Stimulated activated CD4-positive, alpha-beta T cell treated with anti-CD3 and anti-CD28 coated beads, TNF-alpha, amount 100 ng/mL, for 24 hours (primary cell): ENCODE results near the gene MPL.

Source experiments
- DNase-seq, 3 experiments: peaks; one replicate each; pipeline ENCODE4 v3.0.0-alpha.2; 2020; ENCODE audit warnings: low read depth in 3 of 3

MPL gene

GRCh38 chr1:43337588-43337987, at the start of gene MPL:
MPL (plus strand) TSS chr1:43337818; CDS start chr1:43337849, 31 bp downstream.
- DNase-seq = no peak

DNA sequence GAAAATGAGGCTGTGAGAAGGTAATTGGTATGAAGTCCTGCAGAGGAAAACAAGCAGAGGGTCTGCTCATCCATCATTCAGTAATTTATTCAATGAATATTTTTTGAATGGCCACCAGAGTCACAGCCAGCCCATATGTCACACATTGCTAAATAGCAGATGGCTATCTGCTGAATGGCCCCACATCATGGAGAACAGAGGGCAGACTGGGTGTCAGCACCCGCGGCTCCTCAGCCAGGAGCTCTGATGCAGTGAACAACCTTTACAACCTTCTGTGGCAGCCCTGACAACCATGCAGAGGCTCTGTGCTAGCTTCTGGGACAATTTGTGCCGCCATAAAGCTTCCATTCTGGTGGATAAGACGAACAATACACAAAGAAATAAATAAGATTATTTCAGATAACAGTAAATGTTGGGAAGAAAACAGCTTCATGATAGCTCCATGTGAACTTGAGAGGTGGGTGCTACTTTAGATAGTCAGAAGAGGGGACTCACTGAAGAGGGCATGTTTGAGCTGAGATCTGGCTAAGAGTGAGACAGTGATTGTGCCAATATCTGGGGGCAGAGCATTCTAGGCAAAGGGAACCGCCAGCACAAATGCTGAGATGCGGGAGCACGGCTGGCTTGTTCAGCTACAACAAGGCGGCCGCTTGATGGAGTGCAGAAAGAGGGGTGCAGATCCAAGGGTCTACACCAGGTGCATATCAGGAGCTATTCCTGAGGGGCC, 49.4 kb upstream of the MPL start:
- no peak for DNase-seq

DNA sequence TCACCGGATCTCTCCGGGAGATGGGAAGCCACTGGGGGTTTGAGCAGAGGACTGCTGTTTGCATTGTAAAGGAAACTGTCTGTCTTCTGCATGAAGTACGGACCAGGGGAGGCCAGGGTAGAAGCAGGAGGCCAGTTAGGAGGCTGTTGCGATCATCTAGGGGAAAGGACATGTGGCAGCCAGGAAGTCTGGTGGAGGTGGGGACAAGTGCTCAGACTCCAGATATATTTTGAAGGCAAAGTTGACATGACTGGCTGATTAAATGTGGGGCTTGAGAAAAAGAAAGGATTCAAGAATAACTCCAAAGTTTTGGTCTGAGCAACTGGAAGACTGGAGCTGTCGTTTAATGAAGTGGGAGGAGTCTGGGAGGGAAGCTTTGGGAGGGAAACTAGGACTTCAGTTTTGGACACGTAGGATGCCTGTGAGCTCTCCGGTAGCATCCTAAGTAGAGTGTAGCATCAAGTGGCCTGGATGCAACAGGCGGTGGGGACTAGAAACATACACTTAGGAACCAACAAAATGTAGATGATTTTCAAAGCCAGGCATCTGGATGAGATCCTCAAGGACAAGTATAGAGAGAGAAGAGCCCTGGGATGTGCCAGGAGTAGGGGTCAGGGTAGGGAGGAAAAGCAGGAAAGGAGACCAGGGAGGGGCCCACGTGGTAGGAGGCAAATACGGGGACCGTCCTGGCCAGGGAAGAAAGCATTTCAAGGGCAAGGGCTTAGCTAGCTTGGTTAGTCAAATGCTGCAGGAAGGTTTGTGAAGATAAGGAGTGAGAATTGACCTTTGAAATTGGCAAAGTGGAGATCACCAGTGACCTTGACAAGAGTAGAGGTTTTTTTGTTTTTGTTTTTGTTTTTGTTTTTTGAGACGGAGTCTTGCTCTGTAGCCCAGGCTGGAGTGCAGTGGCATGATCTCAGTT, 48.6 kb upstream of the MPL start:
- no peak for DNase-seq

GRCh38 chr1:43292216-43292615, 45.4 kb upstream of the MPL start:
- no peak for DNase-seq

DNA sequence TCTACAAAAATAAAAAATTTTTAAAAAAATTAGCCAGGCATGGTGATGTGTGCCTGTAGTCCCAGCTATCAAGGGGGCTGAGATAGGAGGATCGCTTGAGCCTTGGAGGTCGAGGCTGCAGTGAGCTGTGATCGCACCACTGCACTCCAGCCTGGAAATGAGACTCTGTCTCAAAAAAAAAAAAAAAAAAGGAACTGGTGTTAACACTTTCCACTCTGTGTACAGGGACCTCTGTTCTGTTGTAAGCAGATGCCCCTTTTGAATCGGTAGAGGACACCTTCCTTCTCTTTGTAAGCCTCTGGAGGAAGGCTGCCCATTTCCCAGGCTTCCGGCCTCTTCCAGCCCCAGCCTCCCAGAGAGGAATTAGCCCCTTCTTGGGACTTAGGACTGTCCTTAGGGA, 44.9 kb upstream of the MPL start:
- DNase-seq = no peak

DNA sequence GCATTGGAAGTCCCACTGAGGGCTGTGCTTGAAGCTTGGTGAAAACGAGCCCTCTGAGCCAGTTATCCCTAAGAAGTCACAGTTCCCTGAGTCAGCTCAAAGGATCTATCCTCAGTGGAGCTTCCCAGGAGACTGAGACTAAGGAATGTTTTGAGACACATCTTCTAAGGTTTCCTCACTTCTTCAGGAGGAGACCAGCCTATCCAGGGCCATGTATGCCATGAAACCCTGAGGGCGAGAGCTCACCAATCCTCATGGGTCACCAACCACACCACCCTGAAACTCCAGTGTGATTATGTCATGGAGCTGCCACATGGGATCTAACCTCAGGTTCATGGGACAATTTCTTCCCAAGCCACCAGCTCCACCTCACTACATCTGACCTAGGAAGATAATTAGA, 44.4 kb upstream of the MPL start:
- no peak for DNase-seq

GRCh38 chr1:43293896-43294760, 43.5 kb upstream of the MPL start:
- no peak for DNase-seq

DNA sequence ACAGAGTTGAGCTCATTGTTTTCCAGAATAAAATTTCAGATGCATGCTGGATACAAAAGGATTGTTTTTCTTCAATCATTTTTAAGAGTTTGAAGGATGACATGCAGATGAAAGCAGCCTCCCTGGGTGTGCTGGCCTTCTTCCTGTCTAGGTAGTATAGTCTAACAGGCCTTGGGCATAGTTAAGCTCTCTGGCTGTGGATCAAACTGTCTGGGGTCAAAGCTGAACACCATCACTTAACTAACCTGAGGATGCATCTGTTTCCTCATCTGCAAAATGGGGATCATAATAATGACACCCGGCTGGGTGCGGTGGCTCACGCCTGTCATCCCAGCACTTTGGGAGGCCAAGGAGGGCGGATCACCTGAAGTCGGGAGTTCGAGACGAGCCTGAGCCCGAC, 42.9 kb upstream of the MPL start:
- no peak for DNase-seq

DNA sequence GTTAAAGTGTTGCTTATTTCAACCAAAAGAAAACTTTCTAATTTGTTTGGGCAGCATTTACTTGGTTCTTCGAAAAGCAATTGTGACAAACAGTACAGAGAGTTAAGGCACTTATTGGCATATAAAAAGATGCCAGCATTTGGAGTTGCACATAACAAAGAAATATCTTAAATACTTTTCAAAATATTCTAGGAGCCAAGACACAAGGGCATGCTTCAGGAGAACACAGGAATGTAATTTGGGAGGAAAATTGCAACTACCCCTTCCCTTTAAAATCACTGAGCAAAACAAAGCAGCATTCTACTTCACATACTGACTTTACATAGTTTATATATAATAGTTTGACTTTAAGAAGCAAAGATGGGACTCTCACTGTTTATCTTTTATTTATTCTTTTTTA, 41.4 kb upstream of the MPL start:
- DNase-seq = no peak

- no peak for DNase-seq
Measured at GRCh38 chr1:43298055-43298454, 39.6 kb upstream of the MPL start.

DNA sequence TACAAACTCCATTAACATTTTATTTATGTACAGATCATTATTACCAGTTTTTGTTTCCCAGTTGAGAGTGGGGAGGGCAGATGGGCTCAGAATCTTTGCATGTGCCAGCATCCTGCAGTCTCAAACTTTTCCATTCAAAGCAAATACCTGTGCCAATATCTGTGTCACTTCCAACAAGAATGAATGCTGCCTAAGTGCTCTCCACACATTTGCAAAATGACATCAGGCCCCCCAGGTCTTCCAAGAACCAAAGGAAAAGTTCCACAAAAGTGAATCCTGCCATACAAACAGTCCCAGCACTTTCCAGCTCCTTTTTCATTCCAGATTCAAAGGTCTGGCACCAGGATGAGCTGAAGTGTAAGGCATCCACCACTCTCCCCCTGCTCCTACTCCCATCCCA, 38.5 kb upstream of the MPL start:
- no peak for DNase-seq

DNA sequence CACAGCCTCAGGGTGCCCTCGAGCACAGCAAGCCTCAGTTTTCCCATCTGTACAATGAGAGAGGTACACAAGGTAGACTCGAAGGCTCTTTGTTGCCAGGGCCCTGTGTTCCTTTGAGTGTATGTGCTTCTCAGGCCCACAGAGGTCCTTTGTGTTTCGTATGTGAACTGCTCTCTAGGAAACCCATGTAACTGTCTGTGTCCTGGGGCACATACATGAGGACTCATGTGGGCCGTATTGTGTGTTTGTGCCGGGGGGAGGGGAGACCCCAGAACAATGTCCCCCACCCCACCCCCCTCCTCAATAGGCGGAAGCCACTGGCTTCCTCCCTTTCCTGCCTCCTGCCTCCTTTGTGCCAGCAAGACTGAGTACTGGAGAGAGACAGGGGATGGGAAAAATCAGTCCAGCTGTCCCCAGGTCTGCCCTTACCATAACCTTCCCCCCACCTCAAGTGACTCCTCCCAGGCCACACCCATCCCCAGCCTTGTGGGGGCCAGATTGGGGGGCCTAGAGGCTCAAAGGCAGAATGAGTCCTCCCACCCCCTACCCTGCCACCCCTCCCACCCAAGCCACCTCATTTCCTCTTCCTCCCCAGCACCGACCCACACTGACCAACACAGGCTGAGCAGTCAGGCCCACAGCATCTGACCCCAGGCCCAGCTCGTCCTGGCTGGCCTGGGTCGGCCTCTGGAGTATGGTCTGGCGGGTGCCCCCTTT, 37.1 kb upstream of the MPL start, which contains the start of gene TIE1:
Gene TIE1 (plus strand): TSS at position 605 of the 717 bp plus-strand sequence. CDS start 90 bp downstream, at position 695.
- no peak for DNase-seq

- DNase-seq = no peak
Measured at GRCh38 chr1:43302201-43302600, 35.4 kb upstream of the MPL start.

GRCh38 chr1:43302721-43303470, 34.7 kb upstream of the MPL start:
- no peak for DNase-seq

DNA sequence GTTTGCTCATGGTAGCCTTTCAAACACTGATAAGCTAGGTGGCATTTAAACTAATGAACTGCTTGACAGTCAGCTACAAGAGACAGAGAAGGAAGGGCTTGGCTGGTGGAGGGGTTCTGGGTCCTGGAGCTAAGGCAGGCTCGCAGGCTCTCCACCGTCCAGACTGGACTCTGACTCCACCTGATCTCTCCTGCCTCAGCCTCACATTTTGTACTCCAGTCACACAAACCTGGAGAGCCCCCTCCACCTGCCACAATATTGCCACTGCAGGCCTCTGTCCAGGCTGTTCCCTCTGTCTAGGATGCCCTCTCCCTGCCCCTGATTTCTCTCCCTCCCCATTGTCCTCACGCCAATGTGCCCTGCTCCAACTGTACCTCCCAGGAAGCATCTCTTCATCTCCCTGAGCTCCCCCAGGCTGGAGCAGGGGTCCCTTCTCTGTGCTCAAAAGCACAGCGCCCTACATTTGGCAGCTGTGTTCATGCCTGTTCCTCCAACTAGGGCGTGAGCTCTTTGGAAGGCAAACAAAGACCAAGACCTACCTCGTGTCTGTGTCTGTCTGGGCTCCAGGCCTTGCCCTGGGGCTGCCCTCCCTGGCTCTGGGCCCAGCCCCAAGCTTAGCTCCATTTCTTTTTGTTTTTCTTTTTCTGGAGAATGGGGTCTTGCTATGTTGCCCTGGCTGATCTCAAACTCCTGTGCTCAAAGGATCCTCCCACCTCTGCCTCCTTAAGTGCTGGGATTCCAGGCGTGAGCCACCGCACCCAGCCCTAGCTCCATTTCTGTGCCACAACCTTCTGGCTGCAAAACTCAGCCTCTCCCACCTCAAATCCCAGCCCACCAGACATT, 33.9 kb upstream of the MPL start:
- no peak for DNase-seq

GRCh38 chr1:43304314-43304681, 33.3 kb upstream of the MPL start:
- DNase-seq = no peak

DNA sequence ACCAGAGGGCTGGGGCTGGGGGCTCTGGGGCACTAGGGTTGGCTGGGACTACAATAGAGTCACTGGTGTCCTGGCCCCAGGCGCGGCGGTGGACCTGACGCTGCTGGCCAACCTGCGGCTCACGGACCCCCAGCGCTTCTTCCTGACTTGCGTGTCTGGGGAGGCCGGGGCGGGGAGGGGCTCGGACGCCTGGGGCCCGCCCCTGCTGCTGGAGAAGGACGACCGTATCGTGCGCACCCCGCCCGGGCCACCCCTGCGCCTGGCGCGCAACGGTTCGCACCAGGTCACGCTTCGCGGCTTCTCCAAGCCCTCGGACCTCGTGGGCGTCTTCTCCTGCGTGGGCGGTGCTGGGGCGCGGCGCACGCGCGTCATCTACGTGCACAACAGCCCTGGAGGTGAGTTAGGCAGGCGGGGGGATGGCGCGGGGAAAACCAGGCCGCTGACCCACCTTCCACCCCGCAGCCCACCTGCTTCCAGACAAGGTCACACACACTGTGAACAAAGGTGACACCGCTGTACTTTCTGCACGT, 32.8 kb upstream of the MPL start:
- DNase-seq = no peak

DNA sequence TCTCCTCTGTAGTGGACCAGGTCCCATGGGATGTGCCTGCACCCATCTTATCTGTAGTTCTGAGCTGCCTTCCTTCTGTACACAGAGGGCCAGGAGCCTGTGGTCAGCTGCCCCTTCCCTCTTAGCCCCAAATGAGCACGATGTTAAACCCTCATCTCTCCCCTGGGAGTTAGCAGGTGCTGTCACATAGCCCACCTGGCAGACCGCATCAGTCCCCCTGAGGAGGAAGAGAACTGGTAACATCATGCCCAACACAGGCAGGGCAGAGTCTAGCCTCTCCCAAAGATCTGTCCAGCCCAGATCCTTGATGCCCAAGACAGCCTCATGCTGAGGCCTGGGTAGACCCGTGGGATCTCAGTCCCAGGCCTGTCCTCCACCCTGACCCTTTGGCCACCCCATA, 32.2 kb upstream of the MPL start:
- no peak for DNase-seq

GRCh38 chr1:43305926-43306687, 31.5 kb upstream of the MPL start:
- no peak for DNase-seq
